ENCODE measurements around the gene TCERG1L. TPM values are rescaled to one million over a fixed set of nuclear protein-coding genes. Genes with fewer than 3 reads are reported as not detected.
"Not testable (repeated sequence)": the region's sequence is repeated elsewhere in the genome, so short reads cannot be mapped to it uniquely, and the experiment has no call there.

Gene TCERG1L
- total RNA-seq, 1 donor from 2014 or later: 2.7 TPM

- no peaks in the 10 kb centered on the region for H3K9me3 Mint-ChIP-seq
- no peaks in the 10 kb centered on the region for H3K36me3 Mint-ChIP-seq
- no peak overlapping the region for H3K4me3 Mint-ChIP-seq
- H3K4me1 Mint-ChIP-seq (ENCODE audit: unreplicated experiment): peaks cover 11% of the 10 kb centered on the region
- peaks cover 19% of the 10 kb centered on the region for H3K27me3 Mint-ChIP-seq
- no peak overlapping the region for H3K27ac Mint-ChIP-seq
- TF ChIP-seq CTCF (conservative IDR thresholded peaks at IDR 0.05): no peak
- DNase-seq (ENCODE audit: extremely low spot score, unreplicated experiment): no peak
Measured at GRCh38 chr10:131158695-131159094, 152.8 kb downstream of the TCERG1L start.

- H3K4me3 Mint-ChIP-seq: no peak overlapping the region
- no peak for DNase-seq (ENCODE audit: extremely low spot score, unreplicated experiment)
- no peak for TF ChIP-seq CTCF (conservative IDR thresholded peaks at IDR 0.05)
- no peaks in the 10 kb centered on the region for H3K9me3 Mint-ChIP-seq
- H3K36me3 Mint-ChIP-seq: no peaks in the 10 kb centered on the region
- peaks cover 19% of the 10 kb centered on the region for H3K27me3 Mint-ChIP-seq
- H3K27ac Mint-ChIP-seq: no peak overlapping the region
- peaks cover 9% of the 10 kb centered on the region for H3K4me1 Mint-ChIP-seq (ENCODE audit: unreplicated experiment)
Measured at GRCh38 chr10:131157899-131158298, 153.6 kb downstream of the TCERG1L start.

GRCh38 chr10:131155876-131156230 lies 155.7 kb downstream of the TCERG1L start:
- H3K9me3 Mint-ChIP-seq: peaks cover 9% of the 10 kb centered on the region
- peaks cover 6% of the 10 kb centered on the region for H3K36me3 Mint-ChIP-seq
- no peak overlapping the region for H3K4me3 Mint-ChIP-seq
- H3K27ac Mint-ChIP-seq: no peak overlapping the region
- peaks cover 5% of the 10 kb centered on the region for H3K4me1 Mint-ChIP-seq (ENCODE audit: unreplicated experiment)
- DNase-seq (ENCODE audit: extremely low spot score, unreplicated experiment): no peak
- peak; percentile 28 for TF ChIP-seq CTCF (conservative IDR thresholded peaks at IDR 0.05)
- H3K27me3 Mint-ChIP-seq: peaks cover 25% of the 10 kb centered on the region

GRCh38 chr10:131155218-131155875 lies 156.2 kb downstream of the TCERG1L start:
- Mint-ChIP-seq H3K9me3 (peaks cover 9% of the 10 kb centered on the region), H3K36me3 (peaks cover 6% of the 10 kb centered on the region), H3K4me1 (ENCODE audit: unreplicated experiment) (peaks cover 5% of the 10 kb centered on the region), H3K27ac (no peak overlapping the region), H3K27me3 (peaks cover 23% of the 10 kb centered on the region), H3K4me3 (no peak overlapping the region)
- no peak for TF ChIP-seq CTCF (conservative IDR thresholded peaks at IDR 0.05)
- DNase-seq (ENCODE audit: extremely low spot score, unreplicated experiment): no peak

GRCh38 chr10:131154306-131155025 lies 157.1 kb downstream of the TCERG1L start:
- peaks cover 9% of the 10 kb centered on the region for H3K9me3 Mint-ChIP-seq
- DNase-seq (ENCODE audit: extremely low spot score, unreplicated experiment): no peak

GRCh38 chr10:131152456-131152855 lies 159.1 kb downstream of the TCERG1L start:
- not testable (repeated sequence) for H3K4me1 Mint-ChIP-seq (ENCODE audit: unreplicated experiment)

More at GRCh38 chr10:131154306-131155025, 157.1 kb downstream of the TCERG1L start:
- Mint-ChIP-seq H3K27ac (no peak overlapping the region), H3K4me1 (ENCODE audit: unreplicated experiment) (peaks cover 5% of the 10 kb centered on the region), H3K27me3 (peaks cover 23% of the 10 kb centered on the region), H3K4me3 (no peak overlapping the region), H3K36me3 (peaks cover 6% of the 10 kb centered on the region)
- TF ChIP-seq CTCF (conservative IDR thresholded peaks at IDR 0.05): no peak

More at GRCh38 chr10:131152456-131152855, 159.1 kb downstream of the TCERG1L start:
- H3K27ac Mint-ChIP-seq; H3K36me3 Mint-ChIP-seq; H3K9me3 Mint-ChIP-seq; H3K4me3 Mint-ChIP-seq; DNase-seq (ENCODE audit: extremely low spot score, unreplicated experiment): not testable (repeated sequence)
- H3K27me3 Mint-ChIP-seq: peaks cover 28% of the 10 kb centered on the region

All from type B pancreatic cell (in vitro differentiated cells).